ENCODE results near the gene PCSK6. TPM values are rescaled to one million over a fixed set of nuclear protein-coding genes. Genes with fewer than 3 reads are reported as not detected.

PCSK6 gene
- total and polyA plus RNA-seq, 2 of the 8 experiments (the other 6 are each of a cell fraction or from before 2014, with no cell fraction given): 1.9 to 4.0 TPM

DNA sequence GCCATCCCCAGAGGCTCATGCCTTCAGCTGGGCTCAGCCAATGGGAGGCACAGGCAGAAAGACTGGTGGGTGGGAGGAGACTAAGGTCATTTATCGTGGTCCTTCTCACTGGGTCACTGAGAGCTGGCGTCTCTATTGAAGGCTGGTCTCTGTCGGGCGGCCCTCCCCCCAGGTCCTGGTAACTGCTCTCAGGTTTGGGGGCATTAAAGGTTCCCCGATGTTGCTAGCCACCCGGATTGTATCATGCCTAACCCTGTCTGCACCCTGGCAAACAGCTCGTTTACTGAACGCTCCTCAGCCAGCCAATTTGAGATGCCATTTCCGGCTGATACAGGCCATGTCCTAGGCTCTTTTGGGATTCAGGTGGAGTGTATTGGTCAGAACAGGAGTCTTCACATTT, 222.7 kb downstream of the PCSK6 start:
- Histone ChIP-seq H3K9me3 (ENCODE audit: insufficient read depth in 2 of 2, low read depth in 1 of 2, low read length in 1 of 2) (no peaks in the 10 kb centered on the region), H3K4ac (replicated peaks; ENCODE audit: insufficient read length, low read depth, low read length) (no peak overlapping the region), H4K20me1 (replicated peaks in 1 of 2; ENCODE audit: control insufficient read depth in 1 of 2, insufficient read depth in 2 of 2, low read length in 2 of 2) (peaks cover 0 to 2% of the 10 kb centered on the region in 2 experiments), H3K4me1 (replicated peaks in 1 of 4; ENCODE audit: control insufficient read depth in 3 of 4, insufficient read depth in 4 of 4, low read length in 3 of 4) (peaks cover 0 to 2% (median 0%) of the 10 kb centered on the region in 4 experiments; a peak in 1 of 7 replicates), H3K18ac (ENCODE audit: extremely low read depth, low read length) (0 out of 2 replicates have a peak overlapping the region, but pooled peaks have one; percentile 19), H3K79me2 (ENCODE audit: control insufficient read depth in 1 of 2, insufficient read depth in 2 of 2, low read length in 2 of 2) (no peaks in the 10 kb centered on the region), H3K9ac (replicated peaks in 1 of 4; ENCODE audit: extremely low read depth in 1 of 4, low read depth in 3 of 4, low read length in 3 of 4) (no peak overlapping the region), H3K4me2 (ENCODE audit: insufficient read depth in 1 of 2, low read depth in 2 of 2, low read length in 2 of 2) (no peak overlapping the region), H2BK120ac (replicated peaks; ENCODE audit: low read depth, low read length) (no peak overlapping the region), H3K79me1 (ENCODE audit: low read depth, low read length) (no peaks in the 10 kb centered on the region), H2BK12ac (ENCODE audit: low read depth, low read length) (no peak overlapping the region), H4K5ac (ENCODE audit: insufficient read length, low read depth, low read length) (no peak overlapping the region), H2BK5ac (ENCODE audit: low read depth, low read length) (no peak overlapping the region), H2BK20ac (ENCODE audit: low read length) (no peak overlapping the region), H3K56ac (replicated peaks; ENCODE audit: insufficient read length, low read depth, low read length) (no peak overlapping the region), H3K23me2 (ENCODE audit: low read depth, low read length) (no peaks in the 10 kb centered on the region), H4K8ac (ENCODE audit: extremely low read depth, insufficient read depth, low read length) (no peak overlapping the region), H2AK5ac (ENCODE audit: low read depth, low read length) (no peak overlapping the region), H3K14ac (ENCODE audit: insufficient read length) (no peak overlapping the region), H3K36me3 (ENCODE audit: control insufficient read depth in 2 of 4, insufficient read depth in 4 of 4, low read length in 3 of 4) (peaks cover 2 to 15% (median 9%) of the 10 kb centered on the region in 4 experiments; a peak in 7 of 8 replicates), H3K4me3 (ENCODE audit: extremely low read depth in 1 of 4, insufficient read depth in 2 of 4, low read depth in 3 of 4, low read length in 4 of 4) (no peak overlapping the region), H3K27me3 (replicated peaks in 1 of 4; ENCODE audit: control insufficient read depth in 3 of 4, extremely low read depth in 1 of 4, insufficient read depth in 3 of 4, low read length in 3 of 4) (no peaks in the 10 kb centered on the region), H4K91ac (replicated peaks; ENCODE audit: insufficient read length, low read length) (no peak overlapping the region), H3K27ac (ENCODE audit: low read depth, low read length) (no peak overlapping the region), H2BK15ac (ENCODE audit: low read length) (no peak overlapping the region), H2AFZ (ENCODE audit: low read length) (no peak overlapping the region), H3K23ac (ENCODE audit: insufficient read length) (no peak overlapping the region)
- WGBS, 2 experiments (ENCODE audit: extremely low coverage in 1 of 2, insufficient coverage in 1 of 2, insufficient read length in 1 of 2, insufficient replicate concordance in 2 of 2, low coverage in 1 of 2, low lambda C conversion rate in 2 of 2, missing lambda C conversion rate in 1 of 2): 85% methylated on average over 9 of the region's 9 CpGs; no CpG with 5 or more reads in 1 of the 2 experiments
- DNase-seq (ENCODE audit: low read depth in 1 of 2, low spot score in 2 of 2) (no peak), FAIRE-seq (no peak)
- ChIA-PET CTCF (ENCODE audit: partially characterized antibody) (interaction anchor here (0.6 to 6.3 kb wide), 22 partner anchors 9 to 456 kb away, joined by 3 to 62 read pairs (median 4); partner anchors contain the start of gene SNRPA1), POLR2A (ENCODE audit: partially characterized antibody) (interaction anchor here (0.6 to 2.7 kb wide), 6 partner anchors 9 to 187 kb away, joined by 3 to 9 read pairs (median 4); partner anchors contain the start of gene CHSY1)
- no peak for TF ChIP-seq KDM1A (IDR thresholded peaks at IDR 0.05; ENCODE audit: borderline replicate concordance, low read length)
- TF ChIP-seq KDM5A (IDR thresholded peaks at IDR 0.05; ENCODE audit: low read length): no peak
- TF ChIP-seq SIX5 (IDR thresholded peaks at IDR 0.05; ENCODE audit: low read depth, low read length): no peak
- TF ChIP-seq CTCF (IDR thresholded peaks at IDR 0.05; ENCODE audit: control extremely low read depth in 1 of 3, insufficient read depth in 1 of 3, low read depth in 1 of 3, low read length in 3 of 3): no peak
- no peak for TF ChIP-seq JUND (IDR thresholded peaks at IDR 0.05; ENCODE audit: low read length)
- TF ChIP-seq CBX5 (IDR thresholded peaks at IDR 0.05; ENCODE audit: low read depth, low read length): no peak
- TF ChIP-seq ZNF274 (IDR thresholded peaks at IDR 0.05; ENCODE audit: borderline replicate concordance, extremely low read depth, low read length): no peak
- no peak for TF ChIP-seq HDAC2 (IDR thresholded peaks at IDR 0.05; ENCODE audit: borderline replicate concordance in 1 of 2, low read depth in 2 of 2, low read length in 2 of 2)
- no peak for TF ChIP-seq RAD21 (IDR thresholded peaks at IDR 0.05 in 1 of 2, conservative IDR thresholded peaks at IDR 0.05 in 1 of 2; ENCODE audit: low read depth in 2 of 2, low read length in 2 of 2)
- no peak for TF ChIP-seq TCF12 (IDR thresholded peaks at IDR 0.05; ENCODE audit: low read depth, low read length)

Data from H1 (cell line).